Immature natural killer cell (primary cell): ENCODE results near the gene EID3. TPM values are rescaled to one million over a fixed set of nuclear protein-coding genes. Genes with fewer than 3 reads are reported as not detected.

ENCODE experiments used
- DNase-seq, 3 donors: peaks; one replicate each; pipeline ENCODE4 v3.0.0; 2022; ENCODE audit warnings: mixed read lengths in 1 of 3
- H3K27ac Mint-ChIP-seq, 6 donors: one replicate each; pipeline ENCODE4 v1.8.0; 2020; ENCODE audit warnings: mixed read lengths in 6 of 6, mild to moderate bottlenecking in 5 of 6, inconsistent platforms in 4 of 6, moderate library complexity in 3 of 6
- H3K27me3 Mint-ChIP-seq, 3 donors: one replicate each; pipeline ENCODE4 v1.8.0; 2020 to 2021; ENCODE audit warnings: low read depth in 3 of 3, mild to moderate bottlenecking in 3 of 3, mixed read lengths in 3 of 3, moderate library complexity in 3 of 3, inconsistent platforms in 1 of 3
- H3K36me3 Mint-ChIP-seq, 3 donors: one replicate each; pipeline ENCODE4 v1.8.0; 2020; ENCODE audit warnings: mixed read lengths in 3 of 3, inconsistent platforms in 2 of 3, mild to moderate bottlenecking in 2 of 3
- H3K4me1 Mint-ChIP-seq, 2 donors: one replicate each; pipeline ENCODE4 v1.8.0; 2020; ENCODE audit warnings: inconsistent platforms in 2 of 2, mild to moderate bottlenecking in 2 of 2, mixed read lengths in 2 of 2, moderate library complexity in 1 of 2
- H3K4me3 Mint-ChIP-seq, 5 donors: one replicate each; pipeline ENCODE4 v1.8.0; 2020; ENCODE audit warnings: mild to moderate bottlenecking in 5 of 5, mixed read lengths in 5 of 5, inconsistent platforms in 3 of 5, moderate library complexity in 3 of 5
- H3K9me3 Mint-ChIP-seq, 6 donors: one replicate each; pipeline ENCODE4 v1.8.0; 2020; ENCODE audit warnings: mild to moderate bottlenecking in 6 of 6, mixed read lengths in 6 of 6, inconsistent platforms in 4 of 6, moderate library complexity in 3 of 6
- polyA plus RNA-seq, 3 donors: library from polyadenylated mRNA; unstranded; fragments of 300-500 nt; fragmentation: Illumina TruSeq; gene quantifications; one replicate each; pipeline ENCODE4 v1.2.3, GENCODE V29; 2021

The EID3 gene
- polyA plus RNA-seq, 3 donors from 2014 or later: 5.4 to 15.7 (median 9.5) TPM

- Mint-ChIP-seq H3K9me3 (no peaks in the 10 kb centered on the region), H3K4me1 (peaks cover 0 to 3% of the 10 kb centered on the region in 2 donors), H3K27me3 (peaks cover 0 to 5% (median 2%) of the 10 kb centered on the region in 3 donors), H3K4me3 (no peak overlapping the region), H3K36me3 (peaks cover 5 to 18% (median 15%) of the 10 kb centered on the region in 3 donors), H3K27ac (no peak overlapping the region)
- no peak for DNase-seq
Observed at GRCh38 chr12:104354167-104354867, 50.8 kb downstream of the EID3 start.

Other genes starting within 250 kb of the EID3 start
- gene HCFC2, start 239.2 kb upstream of the EID3 start, polyA plus RNA-seq: 10 to 100 TPM in 1 of 3 donors, 1 to 10 TPM in 2; 4.4 to 12.1 (median 7.4) TPM
- gene NFYB, start 165.5 kb upstream of the EID3 start, polyA plus RNA-seq: 10 to 100 TPM; 26.2 to 58.7 (median 36.9) TPM
- 10 to 100 TPM; 30.4 to 53.7 (median 51.0) TPM for gene TXNRD1, start 88.0 kb upstream of the EID3 start, polyA plus RNA-seq
- 10 to 100 TPM; 42.5 to 90.1 (median 78.4) TPM for gene CHST11, start 153.2 kb downstream of the EID3 start, polyA plus RNA-seq